GM19240 (cell line): ENCODE results near the gene ABCB8.
A peak's percentile ranks its signal among the peaks of the same experiment; 100 is the strongest.

ENCODE experiments used
- DNase-seq: peaks from one replicate; pipeline ENCODE4 v3.0.0; 2011; ENCODE audit warnings: low spot score; ENCODE audit not compliant: insufficient read length

ABCB8 gene

GRCh38 chr7:151085329-151085690 is 57.1 kb downstream of the ABCB8 start:
- no peak for DNase-seq

- peak; percentile 85 for DNase-seq
Observed at GRCh38 chr7:151085691-151086620, 57.7 kb downstream of the ABCB8 start, which contains the start of gene AGAP3. TSS of gene AGAP3 (plus strand) at chr7:151086475. CDS start at chr7:151086742, 267 bp downstream.

GRCh38 chr7:151086802-151087244 is 58.6 kb downstream of the ABCB8 start:
- no peak for DNase-seq

DNA sequence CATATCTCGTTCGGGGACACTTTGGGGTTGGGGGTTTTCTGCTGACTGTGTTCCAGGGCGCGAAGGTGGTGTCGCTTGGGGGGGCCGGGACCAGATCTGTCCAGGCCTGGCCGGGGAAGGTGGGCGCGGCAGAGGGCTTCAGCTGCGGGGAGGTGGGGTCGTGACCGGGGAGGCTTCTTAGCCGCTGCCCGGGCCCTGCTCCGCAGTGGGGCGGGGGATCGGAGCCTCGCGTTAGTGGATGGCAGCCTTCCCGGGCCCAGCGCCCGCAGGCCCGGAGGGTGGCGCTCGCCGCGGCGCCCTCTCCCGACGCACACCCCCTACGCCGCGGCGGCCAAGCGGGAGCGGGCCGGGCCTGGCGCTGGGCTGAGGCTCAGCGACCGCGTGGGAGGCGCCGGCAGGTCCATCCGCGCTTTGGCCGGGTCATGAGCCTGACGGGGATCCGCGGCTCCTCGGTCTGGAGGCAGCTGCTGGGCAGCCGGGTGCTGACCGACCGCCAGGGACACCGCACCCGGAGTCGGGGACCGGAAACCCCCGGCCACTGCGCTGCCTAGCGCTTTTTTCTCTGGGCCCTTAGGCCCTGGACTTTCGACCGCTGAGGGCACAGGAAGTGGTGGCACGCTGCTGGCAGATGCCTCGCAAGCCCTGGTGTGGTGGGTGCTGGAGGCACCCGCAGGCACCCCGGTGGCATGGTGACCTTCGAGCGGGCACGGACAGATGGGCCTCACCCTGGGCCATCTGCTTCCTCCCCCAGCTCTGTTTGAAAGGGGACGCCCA is 59.2 kb downstream of the ABCB8 start:
- DNase-seq: no peak

DNA sequence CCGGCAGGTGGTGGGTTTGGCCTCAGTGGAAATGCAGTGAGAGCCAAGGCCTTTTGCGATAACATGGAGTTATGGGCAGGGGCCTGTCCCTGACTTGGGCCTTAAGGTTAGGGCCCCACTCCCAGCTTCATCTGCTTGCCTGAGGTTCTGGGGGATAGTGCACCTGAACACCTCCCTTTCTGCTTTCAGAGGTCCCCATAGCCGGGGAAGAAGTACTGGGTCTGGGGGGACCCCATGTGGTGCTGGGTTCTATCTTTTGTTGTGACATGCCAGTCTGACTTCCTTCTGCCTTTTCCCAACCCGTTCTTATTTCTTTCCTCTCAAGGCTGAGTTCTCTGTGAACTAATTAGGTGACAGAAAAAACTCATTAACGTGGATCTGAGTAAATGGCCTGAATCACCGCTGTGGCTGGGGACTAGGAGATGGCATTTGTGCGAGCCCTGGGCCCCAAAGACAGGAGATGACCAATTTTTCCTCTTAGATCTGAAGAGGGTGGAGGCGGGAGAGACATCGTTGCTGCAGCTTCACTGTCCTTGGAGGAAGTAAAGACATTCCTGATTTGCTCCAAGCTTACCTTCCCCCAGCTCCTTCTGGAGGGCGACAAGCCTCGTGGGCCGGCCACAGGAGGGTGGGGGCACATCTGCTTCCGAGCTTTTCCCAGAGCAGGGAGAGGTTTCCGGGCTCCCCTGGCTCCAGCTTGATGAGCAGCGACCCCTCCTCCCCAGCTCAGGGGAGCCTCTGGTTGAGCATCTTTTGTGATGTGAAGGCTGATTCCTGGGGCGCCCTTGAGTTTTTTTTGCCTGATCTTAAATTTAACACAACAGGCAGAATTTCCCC is 60.0 kb downstream of the ABCB8 start:
- DNase-seq: no peak

DNA sequence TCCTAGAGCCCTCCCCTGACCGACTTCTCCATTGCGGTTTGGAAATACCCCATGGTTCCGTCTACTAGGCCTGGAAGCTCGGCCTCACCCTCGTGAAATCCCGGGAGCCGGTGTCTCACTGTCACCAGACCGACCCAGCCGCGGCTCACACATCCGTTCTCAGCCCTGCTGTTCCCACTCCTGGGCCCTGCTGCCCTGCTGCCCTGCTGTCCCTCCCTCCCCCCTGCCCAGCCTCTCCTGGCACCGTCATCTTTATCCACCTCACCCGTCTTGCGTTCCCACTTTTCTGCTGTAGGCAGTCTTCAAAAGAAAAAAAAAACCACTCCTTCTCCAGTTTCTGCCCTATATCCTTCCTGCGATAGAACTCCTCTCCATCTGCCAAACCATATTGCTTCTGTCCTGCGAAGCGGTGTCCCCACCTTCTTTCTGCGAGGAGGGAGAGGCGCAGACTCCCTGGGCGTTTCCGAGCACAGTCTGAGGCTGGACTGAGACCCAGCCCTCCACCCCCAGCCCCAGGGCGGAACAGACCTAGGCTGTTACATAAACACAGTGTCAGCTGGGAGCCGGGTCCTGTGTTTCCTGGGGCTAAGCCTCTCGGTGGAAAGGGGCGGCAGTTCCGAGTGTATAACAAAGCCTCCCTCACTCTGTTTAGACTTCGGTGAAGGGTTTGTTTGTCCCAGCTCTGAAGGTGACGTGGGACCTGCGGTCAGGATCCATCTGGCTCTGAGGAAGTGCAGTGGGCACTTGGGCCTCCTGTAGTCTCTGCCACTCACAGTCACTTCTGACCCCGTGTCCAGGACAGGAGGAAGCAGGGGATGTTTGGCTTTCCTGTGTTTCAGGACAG is 60.8 kb downstream of the ABCB8 start:
- DNase-seq: no peak

- DNase-seq: no peak
Observed at GRCh38 chr7:151089893-151090730, 61.9 kb downstream of the ABCB8 start.

GRCh38 chr7:151091003-151091402 is 62.8 kb downstream of the ABCB8 start:
- DNase-seq: no peak

- no peak for DNase-seq
Observed at GRCh38 chr7:151091431-151091830, 63.2 kb downstream of the ABCB8 start.

DNA sequence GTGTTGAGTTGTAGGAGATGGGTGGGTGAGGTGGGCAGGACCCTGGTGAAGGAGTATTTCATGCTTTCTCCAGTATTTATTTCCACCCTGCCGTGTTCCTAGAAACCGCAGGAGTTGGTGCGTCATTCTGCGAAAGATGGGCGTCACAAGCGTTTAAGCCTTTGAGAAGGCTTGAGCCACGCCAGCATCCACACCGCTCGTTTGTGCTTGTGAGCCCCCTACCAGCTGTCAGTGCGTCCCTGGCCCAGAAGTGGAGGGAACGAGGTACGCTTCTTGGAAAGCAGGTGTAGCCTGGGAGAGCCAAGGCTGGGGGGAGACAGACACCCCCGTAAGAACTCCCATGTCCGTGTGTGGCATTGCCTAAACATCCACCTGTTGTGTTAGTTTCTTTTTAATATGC is 63.7 kb downstream of the ABCB8 start:
- DNase-seq: no peak

DNA sequence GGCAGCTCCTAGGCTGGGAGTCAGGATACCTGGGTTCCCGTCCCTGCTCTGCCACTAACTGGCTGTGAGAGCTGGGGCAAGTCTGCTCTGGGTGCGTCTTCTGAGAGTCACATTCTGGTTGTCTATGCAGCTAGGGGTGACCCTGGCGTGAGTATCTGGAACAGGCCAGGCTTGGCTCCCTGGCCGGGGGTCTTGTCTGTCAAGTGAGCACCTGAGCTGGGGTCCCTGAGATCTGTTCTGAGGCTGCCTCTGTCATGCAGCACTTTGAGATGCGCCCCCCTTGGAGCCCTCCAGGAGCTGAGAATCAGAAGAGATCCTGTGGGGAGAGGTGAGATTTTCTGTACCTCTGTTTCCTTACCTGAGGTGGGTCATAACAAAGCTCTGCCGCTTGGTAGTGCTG is 65.5 kb downstream of the ABCB8 start:
- DNase-seq: no peak

- DNase-seq: no peak
Observed at GRCh38 chr7:151094675-151095074, 66.4 kb downstream of the ABCB8 start.

DNA sequence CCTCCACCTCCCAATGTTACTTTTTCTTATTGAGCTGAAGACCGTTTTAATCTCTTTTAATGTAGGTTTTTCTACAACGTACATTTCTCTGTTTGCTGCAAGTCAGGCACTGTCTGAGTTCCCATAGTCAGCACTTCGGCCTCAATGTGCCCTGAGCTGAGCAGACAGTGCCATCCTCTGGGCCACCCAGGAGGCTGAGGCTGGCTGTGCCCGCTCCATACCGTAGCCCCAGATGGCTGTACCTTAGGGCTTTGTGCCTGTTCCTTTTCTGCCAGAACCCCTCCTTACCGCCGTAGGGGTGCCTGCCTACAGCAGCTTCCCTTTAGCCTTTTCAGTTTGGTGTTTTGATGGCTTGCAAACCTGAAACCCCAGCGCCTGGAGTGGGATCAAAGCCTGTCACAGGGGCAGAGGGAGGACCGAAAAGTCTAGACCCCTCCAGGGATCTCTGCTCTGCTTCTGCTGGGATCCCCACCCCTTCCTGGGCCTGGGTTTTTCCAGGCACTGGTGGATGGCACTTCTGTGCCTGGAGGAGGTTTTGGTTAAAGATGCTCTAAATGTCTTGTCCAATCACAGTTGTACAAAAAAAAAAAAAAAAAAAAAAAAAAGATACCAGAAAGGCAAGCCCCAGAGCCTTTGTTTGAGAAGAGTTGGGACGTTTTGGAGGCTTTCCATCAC is 67.0 kb downstream of the ABCB8 start:
- no peak for DNase-seq

- no peak for DNase-seq
Observed at GRCh38 chr7:151095828-151096475, 67.7 kb downstream of the ABCB8 start.
